VCaP (cell line): Measurements from ENCODE around the gene PIGL.

ENCODE experiments used
- H3K27ac ChIP-seq: fragments of 450-650 bp; 2 replicates; pipeline ENCODE4 v1.5.1; 2017
- CTCF ChIP-seq: fragments of 450-650 bp; conservative IDR thresholded peaks from 2 replicates; pipeline ENCODE4 v1.5.1; 2017; ENCODE audit warnings: mild to moderate bottlenecking, moderate library complexity

Gene PIGL

GRCh38 chr17:16217002-16217635, at the start of gene PIGL:
PIGL (plus strand) TSS chr17:16217210; CDS start chr17:16217227, 17 bp downstream.
- no peak for TF ChIP-seq CTCF
- peak within 1 kb of the TSS; percentile 98 for H3K27ac ChIP-seq

GRCh38 chr17:16171613-16172012, 45.4 kb upstream of the PIGL start:
- no peak for TF ChIP-seq CTCF
- H3K27ac ChIP-seq, result peak overlapping the region; percentile 76

GRCh38 chr17:16178836-16179235, 38.2 kb upstream of the PIGL start:
- TF ChIP-seq CTCF, result no peak
- H3K27ac ChIP-seq, result no peak overlapping the region

- no peak for TF ChIP-seq CTCF
- peak overlapping the region; percentile 64 for H3K27ac ChIP-seq
Measured at GRCh38 chr17:16181581-16181980, 35.4 kb upstream of the PIGL start.

- H3K27ac ChIP-seq, result no peak overlapping the region
- TF ChIP-seq CTCF, result no peak
Measured at GRCh38 chr17:16187642-16188041, 29.4 kb upstream of the PIGL start.

- no peak for TF ChIP-seq CTCF
- H3K27ac ChIP-seq, result 0 out of 2 replicates have a peak overlapping the region, but pooled peaks have one; percentile 1
Measured at GRCh38 chr17:16189791-16190348, 27.1 kb upstream of the PIGL start.

GRCh38 chr17:16190703-16191360, 26.2 kb upstream of the PIGL start:
- H3K27ac ChIP-seq, result no peak overlapping the region
- no peak for TF ChIP-seq CTCF
